Endometrium (tissue), 2 donors: Measurements from ENCODE around the gene VRK1.

ENCODE experiments used
- FAIRE-seq: peaks from 2 replicates; lab custom pipeline; 2012; peaks lifted over from hg19 to GRCh38; lab: Jason Lieb, UNC
- donor health status: control.
- donor health status: control.

The VRK1 gene

GRCh38 chr14:96792003-96792402, 5.2 kb upstream of the VRK1 start:
- FAIRE-seq: no peak

DNA sequence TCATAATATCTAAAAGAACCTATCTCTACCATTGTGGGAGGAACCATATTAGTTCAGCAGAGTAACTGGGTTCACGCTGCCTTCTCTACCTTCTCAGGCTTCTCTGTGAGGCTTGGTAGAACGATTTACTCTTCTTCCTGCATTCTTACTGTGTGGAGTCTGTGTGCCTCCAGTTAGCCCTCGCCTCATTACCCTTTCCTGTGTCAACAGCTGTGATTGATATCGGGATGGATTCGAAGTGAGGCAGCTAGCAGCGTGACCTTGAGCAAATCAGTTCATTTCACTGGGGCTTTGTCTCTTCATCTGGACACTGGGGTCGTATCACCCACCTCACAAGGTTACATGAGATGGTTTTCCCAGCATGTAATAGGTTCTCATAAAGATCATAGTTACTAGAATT, 4.6 kb upstream of the VRK1 start:
- no peak for FAIRE-seq

DNA sequence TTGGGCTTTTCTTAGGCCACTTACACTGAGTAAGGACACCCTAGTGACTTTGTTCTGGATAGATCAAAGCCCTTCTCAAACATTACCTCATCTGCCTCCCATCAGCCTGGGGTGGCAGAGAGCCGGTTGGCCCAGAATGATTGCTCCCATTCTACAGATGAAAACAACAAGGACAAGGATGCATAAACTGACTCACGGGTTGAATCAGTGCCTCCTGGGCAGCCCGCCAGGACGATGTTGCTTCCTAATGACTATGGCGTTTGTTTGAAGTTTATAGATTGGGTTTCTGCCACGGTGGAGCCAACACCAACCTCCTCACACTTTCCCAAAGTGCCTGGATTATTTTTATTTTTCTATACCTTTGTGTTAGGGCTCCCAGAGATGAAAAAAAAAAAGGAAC, 3.6 kb upstream of the VRK1 start:
- FAIRE-seq: no peak

DNA sequence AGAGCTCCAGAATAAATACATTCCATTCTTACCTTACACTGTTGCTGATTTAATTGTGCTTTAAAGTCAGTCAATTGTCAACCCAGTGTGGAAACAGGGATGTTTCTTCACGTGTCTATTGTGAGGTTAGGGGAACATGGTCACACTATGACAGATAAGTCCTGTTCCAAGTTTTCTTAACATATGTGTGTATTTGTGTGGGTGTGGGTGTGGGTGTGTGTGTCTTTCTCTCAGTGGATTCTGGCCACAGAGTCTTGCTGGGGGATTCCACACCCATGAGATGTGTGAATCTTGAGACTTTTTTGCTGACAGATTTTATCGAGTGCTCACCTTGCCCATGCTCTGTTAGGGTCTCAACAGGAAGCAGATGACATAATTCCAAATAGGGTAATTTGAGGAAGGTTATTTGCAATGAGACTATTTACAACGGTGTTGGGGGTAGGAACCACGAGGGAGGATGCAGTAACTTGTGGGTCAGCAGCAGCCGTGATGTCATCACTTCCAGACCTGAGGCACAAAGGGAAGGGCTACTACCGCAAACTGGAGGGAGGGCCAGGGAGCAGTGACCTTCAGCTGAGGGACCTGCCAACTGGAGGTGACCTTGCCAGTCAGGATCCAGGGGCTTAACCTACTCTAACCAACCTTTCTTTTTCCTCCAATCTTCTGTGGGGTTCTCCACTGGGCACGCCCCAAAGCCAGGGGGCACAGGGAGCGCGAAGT, 1.9 kb upstream of the VRK1 start:
- no peak for FAIRE-seq

GRCh38 chr14:96797582-96798349, 584 bp downstream of the VRK1 start:
- FAIRE-seq: no peak

- no peak for FAIRE-seq
Measured at GRCh38 chr14:96798956-96799355, 1.8 kb downstream of the VRK1 start.

DNA sequence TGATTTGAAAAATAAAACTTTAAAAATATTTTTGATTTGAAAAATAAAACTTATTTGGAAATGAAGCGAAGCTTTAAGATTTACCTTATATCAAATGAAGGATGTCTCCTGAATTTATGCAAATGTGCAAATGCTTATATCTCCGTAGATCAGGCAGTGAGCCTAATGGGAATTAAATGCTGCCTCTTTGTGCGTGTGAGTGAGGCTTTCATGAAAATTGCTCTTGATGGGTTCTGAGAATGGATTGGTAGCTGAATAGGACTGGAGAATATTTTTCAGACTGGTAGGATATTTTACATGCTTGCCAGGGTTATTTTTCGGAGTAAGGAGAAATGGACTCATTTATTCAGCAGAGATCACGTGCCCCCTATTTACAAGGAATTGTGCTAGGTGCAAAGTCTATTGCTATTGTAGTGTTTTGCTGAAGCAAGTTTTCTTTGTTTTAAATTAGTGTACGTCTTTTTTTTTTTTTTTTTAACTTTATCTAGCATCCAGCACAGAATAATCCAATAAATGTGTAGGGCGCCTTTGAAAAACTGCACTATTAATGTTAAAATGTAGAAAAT, 2.4 kb downstream of the VRK1 start:
- no peak for FAIRE-seq

DNA sequence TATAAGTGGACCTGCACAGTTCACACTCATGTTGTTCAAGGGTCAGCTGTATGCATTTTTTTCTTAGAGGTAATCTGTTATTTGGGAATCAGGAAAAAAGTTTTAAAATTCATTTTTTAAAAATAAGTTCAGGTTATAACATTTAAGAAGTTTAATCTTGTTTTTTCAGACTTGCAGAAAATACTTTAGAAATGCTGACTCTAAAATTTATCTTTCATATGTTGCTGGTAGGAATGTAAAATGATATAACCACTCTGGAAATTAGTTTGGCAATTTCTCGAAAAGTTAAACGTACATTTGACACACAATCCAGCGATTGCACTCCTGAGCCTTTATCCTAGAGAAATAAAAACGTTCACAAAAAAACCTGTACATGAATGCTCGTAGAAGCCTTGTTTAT, 4.7 kb downstream of the VRK1 start:
- FAIRE-seq: no peak

- no peak for FAIRE-seq
Measured at GRCh38 chr14:96802963-96803362, 5.8 kb downstream of the VRK1 start.

DNA sequence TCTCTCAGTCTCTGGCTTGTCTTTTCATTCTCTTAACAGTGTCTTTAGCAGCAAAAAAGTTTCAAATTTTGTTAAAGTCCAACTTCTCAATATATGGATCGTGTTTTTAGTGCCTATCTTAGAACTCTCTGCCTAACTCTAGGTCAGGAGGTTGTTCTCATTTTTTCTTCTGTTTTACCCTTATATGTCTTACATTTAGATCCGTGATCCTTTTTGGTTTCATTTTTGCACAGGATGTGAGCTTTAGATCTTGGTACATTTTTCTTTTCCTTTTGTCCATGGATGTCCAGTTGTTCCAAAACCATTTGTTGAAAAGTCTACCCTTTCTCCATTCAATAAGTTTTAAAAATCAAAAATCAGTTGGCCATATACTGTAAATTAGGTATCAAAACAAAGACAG, 6.8 kb downstream of the VRK1 start:
- no peak for FAIRE-seq

DNA sequence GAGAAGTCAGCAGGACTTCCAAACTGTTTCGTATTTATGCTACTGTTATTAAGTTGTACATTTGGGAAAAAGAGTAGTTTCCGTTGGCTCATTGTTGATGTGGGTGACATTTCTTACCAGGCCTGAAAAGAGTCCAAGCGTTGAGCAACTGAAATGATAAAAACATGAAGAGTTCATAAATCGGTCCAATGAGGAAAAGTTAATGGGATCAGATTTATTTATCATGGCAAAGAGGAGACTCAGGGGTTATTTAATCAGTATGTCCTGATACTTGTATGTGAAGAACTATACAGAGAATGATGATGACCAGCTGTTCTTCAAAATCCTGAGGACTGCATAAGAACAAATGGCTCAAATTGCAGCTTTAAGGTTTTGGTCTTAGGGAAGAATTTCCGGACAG, 7.7 kb downstream of the VRK1 start:
- no peak for FAIRE-seq

DNA sequence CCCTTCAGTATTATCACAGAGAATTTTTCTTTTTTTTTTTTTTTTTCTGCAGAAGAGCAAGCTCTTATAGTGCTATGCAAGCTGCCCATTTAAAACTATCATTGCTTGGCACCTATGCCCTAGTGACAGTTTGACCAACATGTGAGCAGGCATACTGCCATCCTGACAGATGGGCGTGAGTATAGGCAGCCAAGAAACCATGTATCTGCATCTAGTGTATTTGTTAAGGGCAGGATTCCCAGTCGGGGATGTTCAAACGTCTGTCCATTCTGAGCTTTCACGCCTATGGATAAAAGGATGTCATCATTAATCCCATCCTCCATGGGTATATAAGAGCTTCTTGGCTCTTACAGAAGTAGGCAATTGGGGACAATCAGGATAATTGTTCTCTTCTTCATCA, 8.8 kb downstream of the VRK1 start:
- no peak for FAIRE-seq

DNA sequence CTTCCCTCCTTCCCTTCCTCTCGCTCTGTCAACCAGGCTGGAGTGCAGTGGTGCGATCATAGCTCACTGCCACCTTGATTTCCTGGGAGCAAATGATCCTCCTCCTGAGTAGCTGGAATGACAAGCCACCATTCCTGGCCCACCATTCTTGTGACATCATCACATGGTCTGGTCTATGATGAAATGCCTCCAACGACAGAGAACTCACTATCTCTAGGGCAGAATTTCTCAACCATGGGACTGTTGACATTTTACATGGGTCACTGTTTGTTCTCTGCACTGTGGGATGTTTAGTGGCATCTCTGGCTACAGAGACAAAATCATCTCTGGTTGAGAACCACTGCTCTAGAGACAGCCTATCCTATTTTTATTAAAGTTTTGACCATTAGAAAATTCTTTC, 9.7 kb downstream of the VRK1 start:
- no peak for FAIRE-seq

DNA sequence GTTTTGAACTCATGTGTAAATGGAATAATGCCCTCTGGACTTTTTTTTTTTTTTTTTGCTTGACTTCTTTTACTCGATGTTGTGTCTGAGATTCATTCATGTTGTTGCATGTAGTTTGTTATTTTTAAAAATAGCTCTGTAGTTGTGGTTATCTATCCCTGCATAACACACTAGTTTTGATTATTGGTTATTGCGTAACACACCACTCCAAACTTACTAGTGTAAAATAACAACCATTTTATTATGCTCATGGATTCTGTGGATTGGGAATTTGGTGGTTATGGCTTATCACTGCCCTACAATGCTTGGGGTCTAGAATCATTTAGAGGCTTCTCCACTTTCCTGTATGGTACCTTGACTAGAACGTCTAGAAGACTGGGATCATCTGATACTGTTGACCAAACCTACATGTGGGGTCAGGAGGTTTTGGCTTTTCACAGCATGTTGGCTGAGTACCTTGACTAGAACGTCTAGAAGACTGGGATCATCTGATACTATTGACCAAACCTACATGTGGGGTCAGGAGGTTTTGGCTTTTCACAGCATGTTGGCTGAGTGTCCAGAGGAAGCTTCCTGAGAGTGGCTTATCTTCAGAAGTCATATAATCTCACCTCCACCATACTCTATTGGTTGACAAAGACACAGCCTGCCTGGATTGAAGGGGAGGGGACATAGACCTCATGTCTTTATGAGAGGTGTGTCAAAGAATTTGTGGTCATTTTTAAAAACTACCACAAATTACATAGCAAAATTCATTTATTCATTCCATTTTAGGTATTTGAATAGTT, 11.6 kb downstream of the VRK1 start:
- no peak for FAIRE-seq

- no peak for FAIRE-seq
Measured at GRCh38 chr14:96811265-96811664, 14.1 kb downstream of the VRK1 start.

DNA sequence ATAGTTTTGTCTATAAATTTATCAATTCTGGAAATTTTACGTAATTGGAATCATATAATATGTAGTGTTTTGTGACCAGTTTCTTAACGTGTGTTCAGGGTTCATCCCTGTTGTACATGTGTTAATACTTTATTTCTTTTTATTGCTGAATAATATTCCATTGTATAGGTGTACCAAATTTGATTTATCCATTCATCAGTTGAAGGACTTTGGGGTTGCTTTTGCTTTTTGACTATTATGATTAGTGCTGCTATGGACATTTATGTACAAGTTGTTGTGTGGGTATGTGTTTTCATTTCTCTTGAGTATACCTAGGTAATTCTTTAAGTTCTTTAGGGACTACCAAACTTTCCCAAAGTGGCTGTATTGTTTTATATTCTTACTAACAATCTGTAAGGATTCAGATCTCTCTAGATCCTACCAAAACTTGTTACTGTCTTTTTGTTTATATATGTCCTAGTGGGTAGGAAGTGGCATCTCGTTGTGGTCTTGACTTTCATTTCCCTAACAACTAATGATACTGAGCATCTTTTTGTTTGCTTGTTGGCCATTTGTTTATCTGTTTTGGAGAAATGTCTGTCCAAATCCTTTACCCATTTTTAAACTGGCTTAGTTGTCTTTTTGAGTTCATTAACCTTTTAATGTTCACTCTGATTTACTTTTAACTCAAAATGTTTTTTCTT, 14.9 kb downstream of the VRK1 start:
- FAIRE-seq: no peak

DNA sequence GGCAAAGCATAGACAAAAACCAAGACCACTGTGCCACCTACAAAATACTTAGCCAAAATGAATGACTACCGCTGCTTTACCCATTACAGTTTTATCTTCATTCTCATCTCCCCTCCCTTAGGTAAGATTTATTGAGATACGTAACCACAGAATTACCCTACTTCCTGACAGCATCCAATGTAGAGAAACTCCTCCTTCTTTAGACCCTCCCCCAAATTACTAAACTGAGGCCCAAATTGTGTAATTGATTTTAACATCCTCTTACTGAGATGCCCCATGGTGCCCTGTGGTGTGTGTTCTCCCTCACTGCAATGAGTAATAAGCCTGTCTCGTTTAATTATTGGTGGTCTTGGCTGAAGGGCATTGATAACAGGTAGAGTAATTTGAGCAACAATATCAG, 19.1 kb downstream of the VRK1 start:
- FAIRE-seq: no peak

- FAIRE-seq: no peak
Measured at GRCh38 chr14:96817750-96818666, 20.8 kb downstream of the VRK1 start.

GRCh38 chr14:96821501-96821900, 24.3 kb downstream of the VRK1 start:
- no peak for FAIRE-seq

GRCh38 chr14:96823652-96824051, 26.5 kb downstream of the VRK1 start:
- no peak for FAIRE-seq

GRCh38 chr14:96824283-96824682, 27.1 kb downstream of the VRK1 start:
- no peak for FAIRE-seq
